ENCODE results near the gene SPOCK3.

Gene SPOCK3

DNA sequence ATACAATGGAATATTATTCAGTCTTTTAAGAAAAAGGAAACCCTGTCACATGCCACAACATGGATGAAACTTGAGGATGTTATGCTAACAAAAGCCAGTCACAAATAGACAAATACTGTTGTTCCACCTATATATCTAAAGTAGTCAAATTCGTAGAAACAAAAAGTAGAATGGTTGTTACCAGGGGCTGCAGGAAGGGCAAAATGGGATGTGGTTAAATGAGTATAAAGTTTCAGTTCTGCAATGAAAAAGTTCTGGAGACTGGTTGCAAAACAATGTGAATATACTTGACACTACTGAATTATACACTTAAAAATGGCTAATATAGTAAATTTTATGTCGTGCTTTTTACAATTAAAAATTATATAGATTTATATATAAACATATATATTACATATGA is 12.2 kb downstream of the SPOCK3 start:
- Mint-ChIP-seq H3K27me3 (ENCODE audit: low read depth, poor library complexity) (no peaks in the 10 kb centered on the region), H3K27ac (no peak overlapping the region), H3K9me3 (no peaks in the 10 kb centered on the region), H3K36me3 (ENCODE audit: low read depth) (no peaks in the 10 kb centered on the region), H3K4me1 (peaks cover 15% of the 10 kb centered on the region), H3K4me3 (no peak overlapping the region)
- DNase-seq, result no peak
- TF ChIP-seq, protein P1, sequence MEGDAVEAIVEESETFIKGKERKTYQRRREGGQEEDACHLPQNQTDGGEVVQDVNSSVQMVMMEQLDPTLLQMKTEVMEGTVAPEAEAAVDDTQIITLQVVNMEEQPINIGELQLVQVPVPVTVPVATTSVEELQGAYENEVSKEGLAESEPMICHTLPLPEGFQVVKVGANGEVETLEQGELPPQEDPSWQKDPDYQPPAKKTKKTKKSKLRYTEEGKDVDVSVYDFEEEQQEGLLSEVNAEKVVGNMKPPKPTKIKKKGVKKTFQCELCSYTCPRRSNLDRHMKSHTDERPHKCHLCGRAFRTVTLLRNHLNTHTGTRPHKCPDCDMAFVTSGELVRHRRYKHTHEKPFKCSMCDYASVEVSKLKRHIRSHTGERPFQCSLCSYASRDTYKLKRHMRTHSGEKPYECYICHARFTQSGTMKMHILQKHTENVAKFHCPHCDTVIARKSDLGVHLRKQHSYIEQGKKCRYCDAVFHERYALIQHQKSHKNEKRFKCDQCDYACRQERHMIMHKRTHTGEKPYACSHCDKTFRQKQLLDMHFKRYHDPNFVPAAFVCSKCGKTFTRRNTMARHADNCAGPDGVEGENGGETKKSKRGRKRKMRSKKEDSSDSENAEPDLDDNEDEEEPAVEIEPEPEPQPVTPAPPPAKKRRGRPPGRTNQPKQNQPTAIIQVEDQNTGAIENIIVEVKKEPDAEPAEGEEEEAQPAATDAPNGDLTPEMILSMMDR (IDR thresholded peaks at IDR 0.05), result no peak

DNA sequence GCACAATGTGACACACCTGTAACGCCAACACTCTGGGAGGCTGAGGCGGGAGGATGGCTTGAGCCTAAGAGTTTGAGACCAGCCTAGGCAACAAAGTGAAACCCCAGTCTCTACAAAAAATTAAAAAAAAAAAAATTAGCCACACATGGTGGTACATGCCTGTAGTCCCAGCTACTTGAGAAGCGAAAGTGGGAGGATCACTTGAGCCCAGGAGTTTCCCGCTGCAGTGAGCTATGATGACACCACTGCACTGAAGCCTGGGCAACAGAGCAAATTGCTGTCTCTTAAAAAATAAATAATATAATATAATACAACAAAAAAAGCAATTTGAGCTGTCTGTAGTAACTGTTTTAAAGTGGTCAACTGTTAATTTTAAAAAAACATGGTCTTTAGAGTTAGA is 13.2 kb downstream of the SPOCK3 start:
- no peak for DNase-seq
- Mint-ChIP-seq H3K27ac (no peak overlapping the region), H3K4me3 (no peak overlapping the region), H3K27me3 (ENCODE audit: low read depth, poor library complexity) (no peaks in the 10 kb centered on the region), H3K36me3 (ENCODE audit: low read depth) (no peaks in the 10 kb centered on the region), H3K4me1 (peaks cover 15% of the 10 kb centered on the region), H3K9me3 (no peaks in the 10 kb centered on the region)
- TF ChIP-seq, protein P1 (IDR thresholded peaks at IDR 0.05), result no peak

DNA sequence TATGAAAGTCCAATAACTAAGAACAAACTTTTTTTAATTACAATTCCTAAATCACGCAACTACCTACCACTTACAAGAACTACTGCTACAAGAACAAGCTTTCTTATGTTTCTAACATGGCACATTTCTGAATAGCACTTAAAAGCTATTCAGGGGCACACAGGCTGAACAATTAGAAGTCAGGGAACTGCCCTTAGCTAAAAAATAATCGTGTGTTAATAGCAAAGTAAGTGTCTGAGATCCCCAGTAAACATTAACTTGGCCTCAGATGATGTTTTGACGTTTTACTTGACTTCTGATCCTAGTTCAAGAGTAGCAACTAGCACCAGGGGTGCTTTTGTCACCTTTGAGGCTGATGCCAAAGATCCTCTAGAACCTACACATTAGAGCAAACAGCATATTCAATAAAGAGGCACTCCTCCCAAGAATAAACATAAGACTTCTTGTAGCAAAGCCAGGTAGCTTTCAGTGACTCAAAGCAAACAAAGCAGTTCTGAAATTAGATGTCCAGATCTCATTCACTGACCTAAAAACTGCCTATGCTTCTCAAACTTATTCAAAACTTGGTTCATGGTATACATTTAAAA is 16.2 kb downstream of the SPOCK3 start:
- Mint-ChIP-seq H3K4me1 (peaks cover 15% of the 10 kb centered on the region), H3K27ac (no peak overlapping the region), H3K4me3 (no peak overlapping the region), H3K27me3 (ENCODE audit: low read depth, poor library complexity) (no peaks in the 10 kb centered on the region), H3K36me3 (ENCODE audit: low read depth) (no peaks in the 10 kb centered on the region), H3K9me3 (no peaks in the 10 kb centered on the region)
- TF ChIP-seq, protein P1 (IDR thresholded peaks at IDR 0.05), result no peak
- DNase-seq, result no peak

DNA sequence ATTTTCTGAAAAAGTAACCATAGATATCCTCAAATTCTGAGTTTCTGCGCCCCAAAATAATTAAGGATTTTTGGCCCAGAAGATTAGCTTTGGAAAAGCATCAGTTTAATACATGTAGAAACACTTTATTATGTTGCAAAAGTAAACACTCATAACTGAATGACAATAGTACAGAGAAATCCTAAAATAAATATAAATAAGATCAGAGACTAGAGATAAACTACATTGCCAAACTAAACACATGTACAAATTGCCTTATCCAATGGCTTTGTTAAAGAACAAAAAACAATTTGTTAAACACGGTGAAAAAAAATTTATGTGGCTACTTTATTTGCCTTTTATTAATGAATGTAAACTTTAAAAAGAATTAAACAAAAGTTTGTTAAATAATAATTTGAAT is 17.5 kb downstream of the SPOCK3 start:
- TF ChIP-seq, protein P1 (IDR thresholded peaks at IDR 0.05), result no peak

DNA sequence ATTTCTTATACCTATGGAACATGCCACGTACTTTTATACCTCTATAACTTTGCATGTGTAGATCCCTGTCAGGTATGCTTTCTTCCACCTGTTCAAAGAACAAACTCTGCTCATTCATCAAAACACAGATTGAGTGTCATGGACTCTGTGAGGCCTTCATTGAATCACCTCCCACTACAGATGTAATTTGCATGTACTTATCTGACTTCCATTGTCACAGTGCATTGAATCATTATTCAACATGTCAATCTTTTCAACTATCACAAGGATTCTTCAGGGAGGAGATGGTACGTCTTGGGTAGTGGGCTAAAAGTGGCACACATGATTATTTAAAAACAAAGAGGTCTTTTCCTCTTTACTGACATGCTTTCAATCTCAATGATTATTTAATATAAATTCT is 24.1 kb downstream of the SPOCK3 start:
- no peak for DNase-seq
- no peaks in the 10 kb centered on the region for H3K4me1 Mint-ChIP-seq
- H3K9me3 Mint-ChIP-seq, result no peaks in the 10 kb centered on the region
- H3K36me3 Mint-ChIP-seq (ENCODE audit: low read depth), result no peaks in the 10 kb centered on the region
- H3K27ac Mint-ChIP-seq, result no peak overlapping the region
- H3K4me3 Mint-ChIP-seq, result no peak overlapping the region
- H3K27me3 Mint-ChIP-seq (ENCODE audit: low read depth, poor library complexity), result no peaks in the 10 kb centered on the region
- TF ChIP-seq, protein P1 (IDR thresholded peaks at IDR 0.05), result no peak

More for the DNA sequence above, 17.5 kb downstream of the SPOCK3 start:
- no peak for DNase-seq
- Mint-ChIP-seq H3K4me3 (no peak overlapping the region), H3K27me3 (ENCODE audit: low read depth, poor library complexity) (no peaks in the 10 kb centered on the region), H3K4me1 (peaks cover 15% of the 10 kb centered on the region), H3K36me3 (ENCODE audit: low read depth) (no peaks in the 10 kb centered on the region), H3K9me3 (no peaks in the 10 kb centered on the region), H3K27ac (no peak overlapping the region)

DNA sequence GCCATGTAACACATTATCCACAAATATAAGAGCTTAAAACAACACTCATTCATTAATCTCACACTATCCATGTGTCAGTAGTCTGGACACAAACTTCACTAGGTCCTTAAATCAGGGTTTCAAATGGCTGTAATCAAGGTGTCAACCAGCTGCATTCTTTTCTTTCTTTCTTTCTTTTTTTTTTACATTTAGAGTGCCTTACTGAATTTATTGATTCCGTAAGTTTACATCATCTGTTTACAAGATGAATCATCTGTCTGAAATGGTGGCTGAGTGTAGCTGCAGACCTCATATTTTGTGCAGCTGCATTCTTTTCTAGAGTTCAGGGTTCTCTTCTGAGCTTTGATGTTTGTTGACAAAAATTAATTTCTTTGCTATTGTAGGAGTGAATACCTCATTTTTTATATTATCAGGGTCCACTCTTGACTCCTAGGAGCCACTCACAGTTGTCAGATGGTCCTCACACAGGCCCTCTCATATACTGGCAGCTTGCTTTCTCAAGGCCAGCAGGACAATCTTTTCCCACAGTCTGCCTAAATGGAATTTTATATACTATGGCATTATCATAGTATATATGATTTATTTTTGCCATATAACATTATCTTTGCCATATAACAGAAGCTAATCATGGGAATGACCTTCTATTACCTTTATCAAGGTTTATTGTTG is 37.8 kb downstream of the SPOCK3 start:
- Mint-ChIP-seq H3K36me3 (ENCODE audit: low read depth) (no peaks in the 10 kb centered on the region), H3K9me3 (no peaks in the 10 kb centered on the region), H3K27ac (no peak overlapping the region), H3K4me3 (no peak overlapping the region), H3K27me3 (ENCODE audit: low read depth, poor library complexity) (no peaks in the 10 kb centered on the region), H3K4me1 (no peaks in the 10 kb centered on the region)
- TF ChIP-seq, protein P1 (IDR thresholded peaks at IDR 0.05), result no peak
- no peak for DNase-seq
